Lower leg skin (tissue), 4 donors: ENCODE results near the gene FLNC. TPM values are rescaled to one million over a fixed set of nuclear protein-coding genes. Genes with fewer than 3 reads are reported as not detected.

Experiments used
- DNase-seq, 2 donors: peaks; one replicate each; pipeline ENCODE4 v3.0.0-alpha.2; 2019; ENCODE audit warnings: low spot score in 2 of 2
- H3K4me3 ChIP-seq: fragments of 200-600 bp; sonication (generic); 2 replicates; pipeline ENCODE4 v1.5.1; 2017; ENCODE audit warnings: mild to moderate bottlenecking, low read depth; ENCODE audit not compliant: poor library complexity, severe bottlenecking
- POLR2A ChIP-seq, 2 donors: fragments of 450-650 bp; IDR thresholded peaks; one replicate each; pipeline ENCODE4 v1.6.1; 2016 to 2017; ENCODE audit warnings: antibody characterized with exemption in 2 of 2, mild to moderate bottlenecking in 1 of 2, moderate library complexity in 1 of 2
- WGBS, 2 donors: methylation state at CpG; one replicate each; pipeline ENCODE4 v1.1.5; 2018; 5-methylcytosine and 5-hydroxymethylcytosine counted together
- intact Hi-C: fragments of 100-400 bp; cut with DNase I; formaldehyde crosslinking; loops from one replicate; pipeline ENCODE4 v1.15.0; 2023; ENCODE audit warnings: low total_unique reads
- total RNA-seq, 4 donors: library from RNA; depleted of rRNA; stranded (reverse); fragments of >200 nt; gene quantifications; one replicate each; pipeline ENCODE4 v1.1.0, GENCODE V29; 2016
- TF ChIP-seq, protein P1 (sequence below), 3 donors: fragments of 450-650 bp; IDR thresholded peaks; one replicate each; pipeline ENCODE4 v1.5.1; 2016; ENCODE audit warnings: antibody characterized with exemption in 3 of 3, mild to moderate bottlenecking in 3 of 3, moderate library complexity in 2 of 3

The FLNC gene
- total RNA-seq, 4 donors from 2014 or later, result 5.0 to 11.1 (median 6.2) TPM

DNA sequence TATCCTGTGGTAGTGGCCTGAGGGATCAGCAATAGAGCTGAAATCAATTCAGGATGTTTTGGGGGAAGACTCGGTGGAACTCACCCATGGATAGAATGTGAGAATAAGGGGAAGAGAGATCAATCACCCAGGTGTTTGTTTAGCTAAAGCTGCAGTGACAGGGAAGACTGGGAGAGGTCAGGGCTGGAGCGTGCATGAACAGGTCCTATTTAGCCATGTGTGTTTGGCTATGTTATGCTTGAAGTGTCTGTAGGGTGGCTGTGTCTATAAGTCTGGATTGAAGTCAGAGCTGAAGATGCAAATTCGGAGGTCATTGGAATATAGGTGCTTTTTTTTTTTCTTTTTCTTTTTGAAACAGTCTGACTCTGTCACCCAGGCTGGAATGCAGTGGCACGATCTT, 37.0 kb downstream of the FLNC start:
- no peak overlapping the region for H3K4me3 ChIP-seq
- DNase-seq, result no peak
- intact Hi-C loops, result no loop called here
- WGBS, 2 donors, result 67 to 70% methylated on average over 4 of the region's 4 CpGs
- TF ChIP-seq POLR2A (IDR thresholded peaks at IDR 0.05), result no peak
- TF ChIP-seq, protein P1, sequence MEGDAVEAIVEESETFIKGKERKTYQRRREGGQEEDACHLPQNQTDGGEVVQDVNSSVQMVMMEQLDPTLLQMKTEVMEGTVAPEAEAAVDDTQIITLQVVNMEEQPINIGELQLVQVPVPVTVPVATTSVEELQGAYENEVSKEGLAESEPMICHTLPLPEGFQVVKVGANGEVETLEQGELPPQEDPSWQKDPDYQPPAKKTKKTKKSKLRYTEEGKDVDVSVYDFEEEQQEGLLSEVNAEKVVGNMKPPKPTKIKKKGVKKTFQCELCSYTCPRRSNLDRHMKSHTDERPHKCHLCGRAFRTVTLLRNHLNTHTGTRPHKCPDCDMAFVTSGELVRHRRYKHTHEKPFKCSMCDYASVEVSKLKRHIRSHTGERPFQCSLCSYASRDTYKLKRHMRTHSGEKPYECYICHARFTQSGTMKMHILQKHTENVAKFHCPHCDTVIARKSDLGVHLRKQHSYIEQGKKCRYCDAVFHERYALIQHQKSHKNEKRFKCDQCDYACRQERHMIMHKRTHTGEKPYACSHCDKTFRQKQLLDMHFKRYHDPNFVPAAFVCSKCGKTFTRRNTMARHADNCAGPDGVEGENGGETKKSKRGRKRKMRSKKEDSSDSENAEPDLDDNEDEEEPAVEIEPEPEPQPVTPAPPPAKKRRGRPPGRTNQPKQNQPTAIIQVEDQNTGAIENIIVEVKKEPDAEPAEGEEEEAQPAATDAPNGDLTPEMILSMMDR (IDR thresholded peaks at IDR 0.05), result no peak

DNA sequence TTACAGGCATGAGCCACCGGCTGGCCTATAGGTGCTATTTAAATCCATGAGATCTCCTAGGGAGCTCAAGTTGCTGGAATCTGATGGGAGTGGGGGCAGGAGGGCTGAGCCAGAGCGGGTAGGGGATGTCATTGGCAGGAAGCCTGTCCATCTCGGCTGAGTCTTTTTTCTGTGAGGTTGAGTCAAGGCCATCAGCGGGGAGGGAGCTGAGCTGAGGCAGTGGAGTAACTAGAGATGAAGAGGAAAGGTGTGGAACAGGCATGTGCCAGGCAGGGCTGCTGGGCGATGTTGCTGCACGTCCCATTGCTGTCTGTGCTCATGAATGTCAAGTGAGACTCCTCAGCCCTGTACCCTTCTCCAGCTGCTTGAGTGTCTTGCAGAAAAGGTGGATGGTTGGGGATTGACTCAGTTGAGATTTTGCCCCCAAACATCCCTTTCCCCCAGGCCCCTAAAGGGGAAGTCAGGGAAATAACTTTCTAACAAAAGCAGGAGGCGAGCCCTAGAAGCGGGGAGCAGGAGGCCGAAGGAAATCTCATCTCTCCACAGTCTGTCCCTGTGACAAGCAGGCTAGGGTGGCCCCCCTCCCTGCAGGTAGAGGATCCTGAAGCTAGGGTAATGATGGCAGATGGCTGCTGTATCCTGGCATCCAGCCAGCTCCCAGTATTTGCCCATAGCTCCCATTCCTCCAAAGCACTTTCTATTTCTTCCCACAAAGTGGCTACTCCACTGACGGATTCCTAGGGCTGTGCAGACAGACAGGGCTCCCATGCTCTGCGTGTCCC, 37.8 kb downstream of the FLNC start:
- intact Hi-C loops, result no loop called here
- TF ChIP-seq POLR2A (IDR thresholded peaks at IDR 0.05), result no peak
- TF ChIP-seq, protein P1 (IDR thresholded peaks at IDR 0.05), result no peak
- no peak overlapping the region for H3K4me3 ChIP-seq
- DNase-seq, result no peak
- 67 to 68% methylated on average over 11 of the region's 11 CpGs for WGBS, 2 donors

DNA sequence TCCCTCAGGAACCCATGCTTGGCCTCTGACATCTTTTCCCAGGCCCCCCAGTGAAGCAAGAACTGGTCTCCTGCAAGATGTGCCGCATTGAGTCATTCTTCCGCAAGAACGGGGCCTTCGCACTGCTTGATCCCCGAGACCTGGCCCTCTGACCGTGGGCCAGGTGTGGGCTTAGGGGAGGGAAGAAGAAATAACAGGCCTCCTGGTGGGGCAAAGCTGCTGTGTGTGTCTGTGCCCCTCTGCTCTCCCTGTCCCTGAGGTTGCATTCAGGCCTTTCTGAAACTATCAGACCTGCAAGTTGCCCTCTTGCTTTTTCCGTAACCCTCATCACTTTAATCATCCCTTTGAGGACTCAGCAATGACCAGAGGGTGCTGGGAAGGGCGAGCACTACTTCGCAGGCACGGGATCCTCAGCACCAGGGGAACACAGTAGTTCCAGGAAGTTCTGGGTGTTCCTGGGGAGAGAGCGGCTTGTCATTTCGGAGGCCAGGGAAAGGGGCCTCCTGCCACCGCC, 38.5 kb downstream of the FLNC start:
- DNase-seq, result no peak
- intact Hi-C loops, result no loop called here
- no peak for TF ChIP-seq POLR2A (IDR thresholded peaks at IDR 0.05)
- TF ChIP-seq, protein P1 (IDR thresholded peaks at IDR 0.05), result no peak
- no peak overlapping the region for H3K4me3 ChIP-seq
- WGBS, 2 donors, result 34 to 57% methylated on average over 10 to 12 of the region's 13 CpGs

DNA sequence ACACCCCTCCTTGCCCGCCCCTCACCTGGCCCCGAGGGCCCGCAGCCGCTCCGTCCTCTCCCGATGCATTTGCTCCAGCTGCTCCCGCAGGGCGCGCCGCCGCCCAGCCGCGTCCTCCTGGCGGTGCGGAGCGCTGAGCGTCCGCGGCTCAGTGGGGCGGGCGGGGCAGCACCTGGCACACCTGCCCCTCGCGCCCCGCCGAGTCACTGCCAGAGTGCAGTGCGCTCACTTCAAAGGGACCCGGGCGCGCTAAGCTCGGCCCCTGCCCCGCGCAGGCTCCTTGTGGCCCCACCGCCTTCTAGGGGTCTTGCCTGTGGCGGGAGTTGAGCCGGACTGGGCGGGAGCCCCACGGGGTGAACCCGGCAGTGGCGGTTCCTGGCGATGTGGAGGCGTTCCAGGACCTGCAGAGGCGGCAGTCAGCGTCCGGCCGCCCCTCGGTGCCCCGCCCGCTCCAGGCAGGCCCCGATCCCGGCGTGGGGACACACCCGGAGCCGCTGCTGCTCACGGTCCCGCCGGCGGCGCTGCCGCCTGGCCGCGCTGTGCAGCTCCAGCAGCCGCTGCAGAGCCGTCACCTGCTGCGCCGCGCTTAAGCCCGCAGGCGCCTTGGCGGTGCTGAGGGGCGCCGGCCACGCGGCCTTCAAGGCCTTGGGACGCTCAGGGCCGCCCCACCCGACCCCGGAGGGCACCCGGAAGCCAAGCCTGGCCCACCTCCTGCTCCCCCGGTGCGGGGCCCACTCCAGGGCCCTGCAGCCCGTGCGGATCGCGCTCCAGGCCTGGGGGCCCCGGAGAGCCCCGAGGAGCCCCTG, 39.1 kb downstream of the FLNC start:
- DNase-seq, result peak in 1 of 2 donors; percentile 91
- H3K4me3 ChIP-seq, result peak overlapping the region; percentile 38
- TF ChIP-seq, protein P1 (IDR thresholded peaks at IDR 0.05), result no peak
- no peak for TF ChIP-seq POLR2A (IDR thresholded peaks at IDR 0.05)
- intact Hi-C loops, result no loop called here
- WGBS, 2 donors, result 0 to 3% methylated on average over 3 to 25 of the region's 86 CpGs

DNA sequence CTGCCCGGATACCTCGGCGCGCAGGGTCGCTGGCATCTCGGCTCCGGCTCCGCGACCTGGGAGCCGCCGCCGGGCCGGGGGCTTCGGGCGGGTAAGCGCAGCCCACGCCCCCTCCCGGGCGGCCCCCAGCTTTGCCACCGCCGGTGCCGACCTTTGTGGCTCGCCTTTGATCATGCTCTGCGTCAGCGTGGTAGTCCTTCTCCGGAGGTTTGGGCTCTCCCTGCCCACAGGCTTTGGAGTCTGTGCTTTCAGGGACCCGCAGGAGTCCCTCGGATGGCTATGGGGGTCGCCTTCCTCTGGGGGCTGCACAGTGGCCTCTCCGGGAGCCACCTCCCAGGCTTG, 39.7 kb downstream of the FLNC start:
- peak overlapping the region; percentile 38 for H3K4me3 ChIP-seq
- 37 to 51% methylated on average over 4 to 5 of the region's 30 CpGs for WGBS, 2 donors
- TF ChIP-seq, protein P1 (IDR thresholded peaks at IDR 0.05), result no peak
- TF ChIP-seq POLR2A (IDR thresholded peaks at IDR 0.05), result no peak
- intact Hi-C loops, result no loop called here
- no peak for DNase-seq
